C4-2B (cell line): ENCODE results near the gene TMEFF2.

Experiments
- H3K27ac ChIP-seq: fragments of 450-650 bp; 2 replicates; pipeline ENCODE4 v1.5.1; 2017
- ZFX ChIP-seq: fragments of 450-650 bp; IDR thresholded peaks from 2 replicates; pipeline ENCODE4 v1.6.1; 2017
- TF ChIP-seq, protein P1 (sequence below): fragments of 450-650 bp; conservative IDR thresholded peaks from 2 replicates; pipeline ENCODE4 v1.5.1; 2017; ENCODE audit warnings: mild to moderate bottlenecking

The TMEFF2 gene, protein sequence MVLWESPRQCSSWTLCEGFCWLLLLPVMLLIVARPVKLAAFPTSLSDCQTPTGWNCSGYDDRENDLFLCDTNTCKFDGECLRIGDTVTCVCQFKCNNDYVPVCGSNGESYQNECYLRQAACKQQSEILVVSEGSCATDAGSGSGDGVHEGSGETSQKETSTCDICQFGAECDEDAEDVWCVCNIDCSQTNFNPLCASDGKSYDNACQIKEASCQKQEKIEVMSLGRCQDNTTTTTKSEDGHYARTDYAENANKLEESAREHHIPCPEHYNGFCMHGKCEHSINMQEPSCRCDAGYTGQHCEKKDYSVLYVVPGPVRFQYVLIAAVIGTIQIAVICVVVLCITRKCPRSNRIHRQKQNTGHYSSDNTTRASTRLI

DNA sequence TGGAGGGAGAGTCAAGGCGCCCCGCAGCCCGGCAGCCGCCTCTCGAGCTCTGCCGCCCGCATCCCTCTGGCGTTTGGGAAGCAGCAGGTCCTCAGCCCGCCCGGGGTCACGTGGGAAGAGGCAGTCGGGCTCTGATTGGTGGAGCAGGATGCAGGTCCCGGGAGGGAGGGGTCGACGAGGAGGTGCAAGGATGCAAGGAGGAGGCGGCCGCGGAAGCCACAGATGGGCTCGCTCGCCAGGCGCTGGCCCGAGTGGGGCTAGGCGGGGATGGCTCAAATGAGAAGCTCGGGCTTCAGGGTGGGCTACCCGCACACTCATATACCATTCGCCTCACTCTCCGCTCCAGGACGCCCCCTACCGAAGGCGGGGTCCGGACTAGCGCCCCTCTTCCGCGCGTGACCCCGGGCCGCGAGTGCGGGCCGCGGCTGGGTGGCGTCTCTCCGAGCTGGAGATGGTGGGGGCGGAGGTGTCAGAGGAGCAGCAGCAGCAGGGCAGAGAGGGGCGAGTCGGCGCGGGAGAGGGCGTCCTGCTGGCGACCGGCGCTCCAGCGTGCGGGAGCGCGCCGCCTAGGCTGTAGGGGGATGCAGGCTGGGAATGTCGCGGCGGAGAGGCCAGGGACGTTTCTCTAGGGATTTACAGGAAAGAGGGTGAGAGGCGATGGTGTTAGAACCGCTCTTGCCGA lies at the start of gene TMEFF2:
TMEFF2 (minus strand) TSS at position 68 of the 682 bp plus-strand sequence. CDS start 409 bp downstream, outside the sequence.
- no peak within 1 kb of the TSS for H3K27ac ChIP-seq
- TF ChIP-seq, protein P1, sequence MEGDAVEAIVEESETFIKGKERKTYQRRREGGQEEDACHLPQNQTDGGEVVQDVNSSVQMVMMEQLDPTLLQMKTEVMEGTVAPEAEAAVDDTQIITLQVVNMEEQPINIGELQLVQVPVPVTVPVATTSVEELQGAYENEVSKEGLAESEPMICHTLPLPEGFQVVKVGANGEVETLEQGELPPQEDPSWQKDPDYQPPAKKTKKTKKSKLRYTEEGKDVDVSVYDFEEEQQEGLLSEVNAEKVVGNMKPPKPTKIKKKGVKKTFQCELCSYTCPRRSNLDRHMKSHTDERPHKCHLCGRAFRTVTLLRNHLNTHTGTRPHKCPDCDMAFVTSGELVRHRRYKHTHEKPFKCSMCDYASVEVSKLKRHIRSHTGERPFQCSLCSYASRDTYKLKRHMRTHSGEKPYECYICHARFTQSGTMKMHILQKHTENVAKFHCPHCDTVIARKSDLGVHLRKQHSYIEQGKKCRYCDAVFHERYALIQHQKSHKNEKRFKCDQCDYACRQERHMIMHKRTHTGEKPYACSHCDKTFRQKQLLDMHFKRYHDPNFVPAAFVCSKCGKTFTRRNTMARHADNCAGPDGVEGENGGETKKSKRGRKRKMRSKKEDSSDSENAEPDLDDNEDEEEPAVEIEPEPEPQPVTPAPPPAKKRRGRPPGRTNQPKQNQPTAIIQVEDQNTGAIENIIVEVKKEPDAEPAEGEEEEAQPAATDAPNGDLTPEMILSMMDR: peak; percentile 38
- TF ChIP-seq ZFX: no peak

DNA sequence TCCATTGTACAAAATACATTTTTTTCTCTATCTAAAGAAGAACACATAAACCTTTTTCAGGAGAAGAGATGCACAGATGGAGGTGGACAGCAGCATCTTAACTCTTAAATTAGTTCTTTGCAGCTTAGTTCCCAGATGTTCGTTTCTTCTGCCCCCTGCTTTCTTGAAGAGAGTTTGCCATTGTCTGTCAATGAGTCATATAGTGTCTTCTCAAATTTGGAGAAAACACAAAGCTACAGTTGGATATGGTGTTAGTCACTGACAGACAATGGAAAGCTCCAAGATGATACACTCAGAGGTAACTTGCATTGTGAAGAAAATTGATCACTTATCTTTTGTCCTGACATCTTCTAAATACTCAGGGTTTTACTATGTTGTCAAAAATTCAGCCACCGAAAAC lies 48.8 kb upstream of the TMEFF2 start:
- no peak overlapping the region for H3K27ac ChIP-seq
- TF ChIP-seq, protein P1: no peak
- no peak for TF ChIP-seq ZFX

DNA sequence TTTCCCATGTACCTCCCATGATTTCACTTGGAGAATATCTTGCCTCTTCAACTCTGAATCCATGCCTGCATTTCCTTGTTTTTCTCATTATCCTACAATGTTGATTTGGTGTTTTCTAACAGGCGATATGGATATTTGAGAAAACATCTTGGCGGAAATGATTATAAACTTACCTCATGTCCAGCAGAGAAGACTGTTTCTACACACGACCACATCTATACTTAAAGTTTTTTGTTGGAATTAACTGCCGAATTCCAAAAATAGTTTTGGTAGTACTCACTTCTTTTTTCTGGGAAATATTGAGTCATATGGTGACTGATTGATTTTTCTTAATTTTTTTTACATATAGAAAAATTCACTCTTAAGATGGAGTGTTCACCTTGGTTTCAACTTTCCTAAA lies 41.4 kb upstream of the TMEFF2 start:
- TF ChIP-seq ZFX: no peak
- TF ChIP-seq, protein P1: no peak
- H3K27ac ChIP-seq: no peak overlapping the region

DNA sequence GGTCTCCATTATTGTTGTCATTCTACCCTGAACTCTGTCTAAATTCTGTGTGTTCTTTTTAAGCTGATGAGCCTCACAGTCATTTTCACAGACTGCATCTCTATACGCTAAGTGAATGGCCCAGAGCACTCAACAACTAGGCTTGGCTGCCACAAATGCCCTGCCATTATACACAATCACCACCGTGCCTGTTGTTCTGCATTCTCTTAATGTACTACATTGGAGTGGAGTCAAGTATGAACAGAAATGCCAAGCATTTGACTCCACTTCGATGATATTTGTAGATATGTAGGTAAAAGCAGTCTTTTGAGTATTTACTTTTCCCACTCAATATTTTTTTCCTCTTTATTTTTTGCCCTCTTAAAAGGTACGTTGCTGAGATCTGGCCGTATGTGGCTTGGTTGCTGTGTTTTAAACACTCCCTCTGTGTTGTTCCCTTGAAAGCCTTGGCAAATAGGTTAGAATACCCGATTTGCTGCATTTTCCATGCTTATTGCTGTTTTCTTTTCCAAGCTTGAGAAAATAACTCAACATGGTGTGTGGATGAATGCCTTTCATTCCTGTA lies 36.2 kb upstream of the TMEFF2 start:
- TF ChIP-seq, protein P1: no peak
- H3K27ac ChIP-seq: no peak overlapping the region

DNA sequence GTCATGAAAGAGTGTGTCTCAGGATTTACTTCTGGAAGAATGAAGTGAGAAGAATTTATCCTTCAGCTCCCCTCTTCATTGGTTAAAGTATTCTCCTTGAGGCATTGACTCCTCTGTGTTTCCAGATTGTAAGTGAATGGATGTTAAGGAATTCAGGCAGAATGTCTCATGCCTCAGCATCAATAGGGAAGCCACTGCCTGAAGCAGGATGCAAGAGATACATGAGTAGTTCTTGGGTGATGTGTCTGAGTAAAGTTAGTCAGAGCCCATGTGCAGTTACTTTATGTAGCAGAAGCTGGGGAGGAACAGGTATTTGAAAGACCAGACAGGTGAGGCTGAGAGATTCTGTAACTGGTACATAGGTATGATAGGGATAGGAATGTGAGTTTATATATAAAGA lies 34.0 kb upstream of the TMEFF2 start:
- TF ChIP-seq, protein P1: no peak
- H3K27ac ChIP-seq: no peak overlapping the region

DNA sequence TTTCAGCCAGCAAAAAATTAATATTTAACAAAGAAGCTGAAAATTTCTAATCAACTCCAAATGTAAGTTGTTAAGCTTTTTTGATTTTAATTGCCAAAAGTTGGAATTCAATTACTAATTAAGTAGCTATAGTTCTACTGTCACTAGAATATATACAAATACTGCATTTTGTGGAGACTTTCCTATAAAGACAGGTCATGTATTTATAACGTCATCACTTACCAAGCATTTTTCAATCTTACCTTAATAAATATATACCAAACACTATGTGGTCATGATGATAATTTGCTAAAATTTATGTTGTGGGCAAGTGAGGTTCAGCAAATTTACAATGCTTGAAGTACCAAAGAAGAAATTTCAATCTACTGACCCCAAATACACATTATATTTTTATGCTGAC lies 24.2 kb upstream of the TMEFF2 start:
- no peak for TF ChIP-seq ZFX
- TF ChIP-seq, protein P1: no peak
- H3K27ac ChIP-seq: no peak overlapping the region

DNA sequence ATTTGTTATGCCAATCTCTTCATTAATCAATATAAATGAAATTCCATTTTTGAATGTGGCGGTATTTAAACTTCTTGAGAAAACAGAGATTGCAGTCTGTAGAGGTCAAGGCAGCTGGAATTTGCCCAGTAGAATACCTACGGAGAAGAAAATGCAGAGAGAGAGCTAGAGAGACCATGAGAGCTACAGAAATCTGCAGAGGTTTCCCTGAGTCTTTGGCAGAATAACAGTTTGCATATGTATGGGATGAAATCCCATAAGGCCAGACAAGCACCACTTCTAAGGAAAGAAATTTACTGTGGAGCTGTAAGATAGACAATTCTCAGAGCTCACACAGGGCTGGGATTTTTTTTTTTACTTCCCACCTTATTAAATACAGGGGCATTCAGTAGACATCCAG lies 23.6 kb upstream of the TMEFF2 start:
- TF ChIP-seq, protein P1: no peak
- no peak for TF ChIP-seq ZFX
- H3K27ac ChIP-seq: no peak overlapping the region
